Stimulated activated CD4-positive, alpha-beta T cell treated with anti-CD3 and anti-CD28 coated beads, Interleukin-1b, Interleukin-23, amount 100 ng/mL, for 1 hour (primary cell): ENCODE results near the gene PFDN6.

Experiments used
- DNase-seq, 2 donors: peaks; one replicate each; pipeline ENCODE4 v3.0.0-alpha.2; 2020; ENCODE audit warnings: low read depth in 2 of 2

PFDN6 gene

GRCh38 chr6:33295621-33296369 lies 6.4 kb downstream of the PFDN6 start:
- no peak for DNase-seq

GRCh38 chr6:33296797-33297405 lies 7.5 kb downstream of the PFDN6 start:
- DNase-seq: no peak

GRCh38 chr6:33297406-33297955 lies 8.1 kb downstream of the PFDN6 start:
- DNase-seq: no peak

- no peak for DNase-seq
These were observed 8.8 kb downstream of the PFDN6 start for GRCh38 chr6:33297956-33298772.

GRCh38 chr6:33298773-33299236 lies 9.4 kb downstream of the PFDN6 start, which contains the start of gene RGL2:
RGL2 (minus strand) TSS chr6:33298942; CDS start chr6:33298610, 332 bp downstream.
- no peak for DNase-seq

- peak; percentile 81 to 90 for DNase-seq
These were observed 10.0 kb downstream of the PFDN6 start for GRCh38 chr6:33299237-33299944.

- DNase-seq: no peak
These were observed 12.5 kb downstream of the PFDN6 start for GRCh38 chr6:33301877-33302276.

- no peak for DNase-seq
These were observed 14.8 kb downstream of the PFDN6 start for GRCh38 chr6:33304216-33304615.

- DNase-seq: no peak
These were observed 15.7 kb downstream of the PFDN6 start for GRCh38 chr6:33305052-33305451.

- DNase-seq: no peak
These were observed 17.0 kb downstream of the PFDN6 start for GRCh38 chr6:33306356-33306755.

GRCh38 chr6:33312361-33313104 lies 23.1 kb downstream of the PFDN6 start:
- DNase-seq: peak; percentile 56 to 65

GRCh38 chr6:33313105-33313708 lies 23.8 kb downstream of the PFDN6 start:
- no peak for DNase-seq

- peak; percentile 62 for DNase-seq
These were observed 24.5 kb downstream of the PFDN6 start, which contains the start of gene TAPBP for GRCh38 chr6:33313709-33314514. TAPBP (minus strand) TSS chr6:33314078; CDS start chr6:33314041, 37 bp downstream.

- peak; percentile 42 for DNase-seq
These were observed 25.1 kb downstream of the PFDN6 start for GRCh38 chr6:33314515-33314942.

- no peak for DNase-seq
These were observed 25.8 kb downstream of the PFDN6 start for GRCh38 chr6:33314943-33315792.

- DNase-seq: no peak
These were observed 26.6 kb downstream of the PFDN6 start for GRCh38 chr6:33315793-33316602.
